Measurements from ENCODE around the gene HES3. TPM values are rescaled to one million over a fixed set of nuclear protein-coding genes. Genes with fewer than 3 reads are reported as not detected.

HES3 gene
- total RNA-seq, 2 experiments from 2014 or later = not detected

GRCh38 chr1:6221210-6221784, 22.7 kb upstream of the HES3 start:
- ChIA-PET CTCF (interaction anchor here (1.1 to 2.0 kb wide), 2 partner anchors 13 to 202 kb away, joined by 3 to 5 read pairs; no protein-coding TSS in a partner anchor), POLR2A (no interaction called here)
- intact Hi-C loops (cut with micrococcal nuclease) = no loop called here
- Mint-ChIP-seq H3K27ac (no peak overlapping the region), H3K4me3 (no peak overlapping the region), H3K4me1 (ENCODE audit: low read depth) (no peaks in the 10 kb centered on the region), H3K27me3 (no peaks in the 10 kb centered on the region), H3K9me3 (no peaks in the 10 kb centered on the region), H3K36me3 (peaks cover 25% of the 10 kb centered on the region)
- DNase-seq = no peak

GRCh38 chr1:6222636-6223035, 21.3 kb upstream of the HES3 start:
- no peak overlapping the region for H3K4me3 Mint-ChIP-seq
- CTCF ChIA-PET = interaction anchor here (2.0 kb wide), 1 partner anchor 14 kb away, joined by 5 read pairs; no protein-coding TSS in a partner anchor
- intact Hi-C loops (cut with micrococcal nuclease) = no loop called here

GRCh38 chr1:6223617-6224016, 20.4 kb upstream of the HES3 start:
- no peaks in the 10 kb centered on the region for H3K27me3 Mint-ChIP-seq
- no peaks in the 10 kb centered on the region for H3K4me1 Mint-ChIP-seq (ENCODE audit: low read depth)
- H3K27ac Mint-ChIP-seq = no peak overlapping the region
- H3K9me3 Mint-ChIP-seq = no peaks in the 10 kb centered on the region
- ChIA-PET POLR2A (no interaction called here), CTCF (no interaction called here)
- H3K36me3 Mint-ChIP-seq = peaks cover 33% of the 10 kb centered on the region
- H3K4me3 Mint-ChIP-seq = no peak overlapping the region
- intact Hi-C loops (cut with micrococcal nuclease) = no loop called here
- no peak for DNase-seq

More at GRCh38 chr1:6222636-6223035, 21.3 kb upstream of the HES3 start:
- POLR2A ChIA-PET = no interaction called here
- no peak for DNase-seq
- Mint-ChIP-seq H3K9me3 (no peaks in the 10 kb centered on the region), H3K27me3 (no peaks in the 10 kb centered on the region), H3K4me1 (ENCODE audit: low read depth) (no peaks in the 10 kb centered on the region), H3K27ac (no peak overlapping the region), H3K36me3 (peaks cover 33% of the 10 kb centered on the region)

- Mint-ChIP-seq H3K4me3 (no peak overlapping the region), H3K36me3 (peaks cover 33% of the 10 kb centered on the region), H3K4me1 (ENCODE audit: low read depth) (no peaks in the 10 kb centered on the region), H3K27me3 (no peaks in the 10 kb centered on the region), H3K9me3 (no peaks in the 10 kb centered on the region), H3K27ac (no peak overlapping the region)
- intact Hi-C loops (cut with micrococcal nuclease) = no loop called here
- DNase-seq = no peak
- POLR2A ChIA-PET = no interaction called here
- CTCF ChIA-PET = no interaction called here
Measured at GRCh38 chr1:6224718-6225117, 19.3 kb upstream of the HES3 start.

GRCh38 chr1:6225651-6226050, 18.3 kb upstream of the HES3 start:
- no peak overlapping the region for H3K27ac Mint-ChIP-seq
- CTCF ChIA-PET = interaction anchor here (0.7 kb wide), 1 partner anchor 117 kb away, joined by 3 read pairs; no protein-coding TSS in a partner anchor
- no peak overlapping the region for H3K4me3 Mint-ChIP-seq
- H3K4me1 Mint-ChIP-seq (ENCODE audit: low read depth) = no peaks in the 10 kb centered on the region
- no peaks in the 10 kb centered on the region for H3K9me3 Mint-ChIP-seq
- DNase-seq = no peak
- POLR2A ChIA-PET = interaction anchor here (0.8 to 1.1 kb wide), 3 partner anchors 10 to 24 kb away, joined by 3 to 4 read pairs (median 3); no protein-coding TSS in a partner anchor
- H3K36me3 Mint-ChIP-seq = peaks cover 30% of the 10 kb centered on the region
- H3K27me3 Mint-ChIP-seq = no peaks in the 10 kb centered on the region
- intact Hi-C loops (cut with micrococcal nuclease) = no loop called here

GRCh38 chr1:6233376-6233775, 10.6 kb upstream of the HES3 start:
- Mint-ChIP-seq H3K4me3 (no peak overlapping the region), H3K27ac (no peak overlapping the region), H3K27me3 (no peaks in the 10 kb centered on the region), H3K36me3 (peaks cover 24% of the 10 kb centered on the region), H3K4me1 (ENCODE audit: low read depth) (peaks cover 19% of the 10 kb centered on the region), H3K9me3 (no peaks in the 10 kb centered on the region)
- intact Hi-C loops (cut with micrococcal nuclease) = no loop called here
- DNase-seq = no peak
- ChIA-PET CTCF (interaction anchor here (0.8 to 1.6 kb wide), 2 partner anchors 13 to 28 kb away, joined by 3 to 7 read pairs; no protein-coding TSS in a partner anchor), POLR2A (no interaction called here)

- Mint-ChIP-seq H3K36me3 (peaks cover 24% of the 10 kb centered on the region), H3K9me3 (no peaks in the 10 kb centered on the region)
- no peak for DNase-seq
Measured at GRCh38 chr1:6234502-6235295, 9.3 kb upstream of the HES3 start.

GRCh38 chr1:6235296-6235677, 8.7 kb upstream of the HES3 start:
- ChIA-PET POLR2A (interaction anchor here (1.0 to 2.0 kb wide), 6 partner anchors 9 to 226 kb away, joined by 3 to 16 read pairs (median 4); partner anchors contain the start of gene RNF207), CTCF (interaction anchor here (0.9 to 4.9 kb wide), 10 partner anchors 7 to 319 kb away, joined by 3 to 41 read pairs (median 4); partner anchors contain the start of genes NOL9 and RNF207)
- intact Hi-C loops (cut with micrococcal nuclease) = loop anchor here (2.0 kb wide), 1 partner anchor 36 kb away; the partner anchor contains the start of gene RPL22
- H3K9me3 Mint-ChIP-seq = no peaks in the 10 kb centered on the region
- H3K36me3 Mint-ChIP-seq = peaks cover 24% of the 10 kb centered on the region
- DNase-seq = peak; percentile 34
- H3K4me1 Mint-ChIP-seq (ENCODE audit: low read depth) = peaks cover 19% of the 10 kb centered on the region
- H3K4me3 Mint-ChIP-seq = peak overlapping the region; percentile 89
- peak overlapping the region; percentile 71 for H3K27ac Mint-ChIP-seq
- H3K27me3 Mint-ChIP-seq = peaks cover 10% of the 10 kb centered on the region

More at GRCh38 chr1:6234502-6235295, 9.3 kb upstream of the HES3 start:
- ChIA-PET POLR2A (interaction anchor here (1.0 to 2.0 kb wide), 6 partner anchors 8 to 226 kb away, joined by 3 to 16 read pairs (median 4); partner anchors contain the start of gene RNF207), CTCF (interaction anchor here (0.9 to 4.9 kb wide), 8 partner anchors 8 to 256 kb away, joined by 3 to 41 read pairs (median 4); partner anchors contain the start of gene RNF207)
- Mint-ChIP-seq H3K4me3 (peak overlapping the region; percentile 89), H3K27me3 (peaks cover 8% of the 10 kb centered on the region), H3K4me1 (ENCODE audit: low read depth) (peaks cover 19% of the 10 kb centered on the region), H3K27ac (peak overlapping the region; percentile 71)
- intact Hi-C loops (cut with micrococcal nuclease) = loop anchor here (2.0 kb wide), 1 partner anchor 36 kb away; the partner anchor contains the start of gene RPL22

- peaks cover 21% of the 10 kb centered on the region for H3K4me1 Mint-ChIP-seq (ENCODE audit: low read depth)
- ChIA-PET POLR2A (interaction anchor here (0.6 kb wide), 1 partner anchor 173 kb away, joined by 3 read pairs; no protein-coding TSS in a partner anchor), CTCF (interaction anchor here (0.6 to 4.9 kb wide), 4 partner anchors 9 to 183 kb away, joined by 4 to 41 read pairs (median 6); partner anchors contain the start of gene RNF207)
- no peak for DNase-seq
- H3K27me3 Mint-ChIP-seq = peaks cover 21% of the 10 kb centered on the region
- intact Hi-C loops (cut with micrococcal nuclease) = no loop called here
- no peak overlapping the region for H3K27ac Mint-ChIP-seq
- H3K9me3 Mint-ChIP-seq = no peaks in the 10 kb centered on the region
- peak overlapping the region; percentile 26 for H3K4me3 Mint-ChIP-seq
- H3K36me3 Mint-ChIP-seq = peaks cover 15% of the 10 kb centered on the region
Measured at GRCh38 chr1:6237093-6237492, 6.9 kb upstream of the HES3 start.

GRCh38 chr1:6239213-6239752, 4.7 kb upstream of the HES3 start:
- Mint-ChIP-seq H3K27me3 (peaks cover 33% of the 10 kb centered on the region), H3K9me3 (no peaks in the 10 kb centered on the region), H3K4me1 (ENCODE audit: low read depth) (peaks cover 14% of the 10 kb centered on the region), H3K27ac (no peak overlapping the region), H3K4me3 (no peak overlapping the region), H3K36me3 (no peaks in the 10 kb centered on the region)
- ChIA-PET POLR2A (no interaction called here), CTCF (interaction anchor here (0.6 to 4.9 kb wide), 9 partner anchors 7 to 1930 kb away, joined by 3 to 41 read pairs (median 3); partner anchors contain the start of gene RNF207)
- intact Hi-C loops (cut with micrococcal nuclease) = no loop called here
- no peak for DNase-seq

- H3K27me3 Mint-ChIP-seq = peaks cover 37% of the 10 kb centered on the region
- CTCF ChIA-PET = interaction anchor here (0.6 to 1.0 kb wide), 2 partner anchors 183 to 1929 kb away, joined by 3 read pairs; no protein-coding TSS in a partner anchor
Measured at GRCh38 chr1:6239950-6240768, 3.8 kb upstream of the HES3 start.

More at GRCh38 chr1:6239950-6240768, 3.8 kb upstream of the HES3 start:
- Mint-ChIP-seq H3K27ac (no peak overlapping the region), H3K9me3 (no peaks in the 10 kb centered on the region), H3K4me3 (no peak overlapping the region), H3K36me3 (no peaks in the 10 kb centered on the region), H3K4me1 (ENCODE audit: low read depth) (peaks cover 6% of the 10 kb centered on the region)
- no peak for DNase-seq
- POLR2A ChIA-PET = no interaction called here
- intact Hi-C loops (cut with micrococcal nuclease) = no loop called here

Data from activated CD4-positive, alpha-beta memory T cell treated with anti-CD3 and anti-CD28 coated beads for 36 hours (primary cell).